DMS79 treated with DMSO at 0.1 percent for 48 hours (cell line): ENCODE results near the gene BZW2.

Experiments used
- DNase-seq: peaks from one replicate; lab custom pipeline; 2025; lab: John Stamatoyannopoulos, UW

Gene BZW2

DNA sequence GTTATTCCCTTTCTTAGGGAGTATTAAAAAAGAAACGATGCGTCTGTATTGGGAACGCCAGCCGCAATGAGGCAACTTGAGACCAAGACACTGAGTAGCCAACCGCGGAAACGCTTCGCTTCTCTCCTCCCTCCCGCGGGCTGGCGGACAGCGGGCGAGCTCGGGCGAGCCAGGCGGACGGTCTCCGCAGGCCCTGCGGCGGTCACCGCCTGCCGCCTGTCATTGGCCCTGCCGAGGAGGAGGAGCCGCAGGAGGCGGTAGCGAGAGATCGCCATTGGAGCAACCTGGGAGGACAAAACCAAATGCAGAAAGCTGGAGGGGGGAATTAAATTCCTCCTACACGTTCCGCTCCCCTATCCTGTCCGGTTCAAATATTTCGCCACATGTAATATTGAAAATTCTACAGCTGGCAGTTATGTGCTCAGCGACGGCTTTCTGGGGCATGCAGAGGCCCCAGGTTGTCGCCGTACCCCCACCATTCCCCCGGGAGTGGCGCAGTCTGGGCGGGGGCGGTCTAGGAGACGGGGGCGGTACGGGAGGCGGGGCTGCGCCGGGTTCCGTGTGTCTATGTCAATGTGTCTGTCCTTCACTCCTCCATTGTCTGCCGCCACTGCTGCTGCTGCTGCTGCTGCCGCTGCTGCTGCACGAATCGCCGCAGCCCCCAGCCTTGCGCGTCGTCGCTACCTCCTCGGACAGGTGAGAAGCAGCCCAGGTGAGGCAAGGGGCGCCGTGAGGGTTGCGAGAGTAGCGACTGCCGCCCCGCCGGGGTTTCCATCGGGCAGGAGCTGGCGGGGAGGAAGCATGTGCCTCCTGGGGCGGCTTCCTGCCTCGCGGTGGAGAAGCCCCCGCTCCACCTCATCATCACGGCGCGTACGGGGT lies at the start of gene BZW2, which contains the start of gene ANKMY2:
Gene BZW2, plus strand, starts transcription at position 589 of the 879 bp plus-strand sequence. CDS start 19,263 bp downstream, outside the sequence.
Gene ANKMY2, minus strand, starts transcription at position 162 of the 879 bp plus-strand sequence. CDS start 181 bp downstream, outside the sequence.
- peak; percentile 88 for DNase-seq

DNA sequence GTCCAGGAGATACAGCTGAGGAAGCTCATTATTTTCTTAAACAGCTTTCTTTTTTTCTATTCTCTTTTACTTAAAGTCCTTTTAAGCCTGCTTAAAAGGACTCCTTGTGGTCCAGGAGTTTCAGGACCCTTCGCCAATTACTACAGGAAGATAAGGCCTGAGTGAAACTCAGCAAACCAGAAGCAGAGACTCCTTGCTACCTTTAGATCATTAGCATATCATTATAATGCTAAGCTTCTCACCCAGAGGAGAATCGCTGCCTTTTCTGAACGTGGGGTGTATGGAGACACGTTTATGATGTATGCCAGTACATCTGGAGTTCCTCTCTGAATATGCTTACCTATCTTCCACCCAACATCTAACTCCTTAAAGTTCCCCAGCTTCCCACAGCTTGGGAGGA lies 48.0 kb upstream of the BZW2 start:
- no peak for DNase-seq

DNA sequence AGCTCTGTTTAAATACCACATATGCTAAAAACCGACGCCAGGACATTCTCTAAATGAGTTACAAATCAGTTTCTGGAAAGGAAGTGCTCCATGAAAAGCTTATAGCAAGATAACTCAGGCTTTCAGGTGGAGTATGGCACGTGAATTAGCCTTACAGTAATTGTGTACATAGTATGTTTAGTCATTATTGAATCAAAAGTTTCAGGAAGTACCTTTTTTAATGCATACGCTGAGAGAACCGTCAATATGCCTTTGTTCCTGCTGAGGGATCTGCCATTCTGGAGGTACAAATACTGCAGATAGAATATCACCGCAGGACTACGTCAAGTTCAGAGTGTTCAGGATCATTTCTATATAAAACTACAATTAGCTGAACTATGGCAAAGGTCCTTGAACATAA lies 46.1 kb upstream of the BZW2 start:
- DNase-seq: no peak

DNA sequence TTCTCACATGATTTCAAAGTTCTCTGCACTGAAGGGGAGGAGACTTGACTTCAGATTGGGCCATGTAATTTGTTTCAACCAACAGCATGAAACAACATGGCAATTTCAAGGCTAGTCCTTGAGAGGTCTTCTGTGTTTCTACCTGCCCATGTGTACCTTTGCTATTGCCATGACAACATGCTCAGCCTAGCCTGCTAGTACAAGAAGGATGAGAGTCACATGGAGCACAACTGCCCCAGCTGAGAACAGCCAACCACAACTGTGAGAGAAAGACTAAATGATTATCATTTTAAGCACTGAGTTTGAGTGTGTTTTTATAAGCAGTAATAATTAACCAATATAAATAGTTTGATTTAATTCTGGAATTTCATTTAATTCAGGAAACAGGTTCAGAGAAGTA lies 42.3 kb upstream of the BZW2 start:
- DNase-seq: no peak

DNA sequence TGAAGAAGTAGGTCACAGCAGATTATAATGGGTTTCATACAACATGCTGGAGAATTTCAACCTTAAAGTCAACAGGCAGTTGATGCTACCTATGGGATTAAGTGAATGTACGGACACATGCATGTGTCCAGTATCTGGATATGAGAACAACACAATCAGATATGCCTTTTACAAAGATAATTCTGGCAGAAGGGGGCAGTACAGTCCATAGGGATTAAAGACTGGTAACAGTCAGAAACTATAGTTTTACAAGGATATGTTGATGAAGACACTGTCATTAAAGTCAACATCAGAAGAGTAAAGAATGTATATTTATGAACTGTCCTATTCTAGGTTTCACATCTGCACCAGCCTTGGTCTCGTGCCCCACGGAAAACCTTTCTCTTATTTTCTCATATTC lies 41.9 kb upstream of the BZW2 start:
- no peak for DNase-seq

DNA sequence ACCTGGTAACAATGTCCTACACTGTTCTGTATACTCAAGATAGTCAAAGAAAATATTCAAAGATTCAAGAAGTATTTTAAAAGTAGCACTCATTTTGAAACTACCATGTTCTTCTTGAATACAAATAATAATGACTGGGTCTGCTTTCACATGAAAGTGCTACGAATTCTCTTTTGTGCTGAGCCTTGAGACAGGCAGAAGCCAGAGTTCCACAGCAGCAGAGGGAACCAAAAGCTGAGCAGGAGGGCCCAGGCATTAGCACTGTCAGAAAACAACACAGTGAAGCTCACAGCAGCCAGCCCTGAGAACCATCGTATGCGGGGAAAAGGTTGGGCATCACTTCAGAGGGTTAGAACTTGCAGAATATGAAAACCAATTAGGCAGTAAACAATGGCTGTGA lies 39.3 kb upstream of the BZW2 start:
- DNase-seq: no peak

DNA sequence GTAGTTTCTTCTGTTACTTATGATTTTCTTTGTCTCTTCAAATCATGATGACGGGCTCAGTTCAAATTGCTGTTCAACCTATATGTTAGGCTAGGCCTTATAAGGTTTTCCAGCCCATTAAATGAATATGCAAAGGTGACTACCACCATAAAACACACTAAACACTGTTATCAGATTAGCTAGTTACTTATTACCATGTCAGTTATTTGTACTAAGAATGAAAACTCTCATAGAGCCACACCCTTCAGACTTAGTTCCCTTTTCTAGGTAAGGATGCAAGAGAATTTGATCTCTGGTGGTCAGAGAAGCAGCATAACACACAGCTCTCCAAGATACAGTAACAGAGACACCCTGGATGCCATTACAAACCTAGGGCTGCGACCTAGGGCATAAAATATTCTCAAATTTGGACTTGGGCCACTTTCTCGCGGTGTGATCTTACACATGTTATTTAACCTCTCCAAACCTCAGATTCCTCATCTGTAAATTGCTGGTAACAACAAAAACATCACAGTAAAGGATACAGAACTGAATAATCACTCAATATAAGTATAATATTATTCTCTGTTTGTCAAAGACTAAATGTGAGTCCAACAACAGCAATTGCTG lies 36.0 kb upstream of the BZW2 start:
- DNase-seq: no peak

DNA sequence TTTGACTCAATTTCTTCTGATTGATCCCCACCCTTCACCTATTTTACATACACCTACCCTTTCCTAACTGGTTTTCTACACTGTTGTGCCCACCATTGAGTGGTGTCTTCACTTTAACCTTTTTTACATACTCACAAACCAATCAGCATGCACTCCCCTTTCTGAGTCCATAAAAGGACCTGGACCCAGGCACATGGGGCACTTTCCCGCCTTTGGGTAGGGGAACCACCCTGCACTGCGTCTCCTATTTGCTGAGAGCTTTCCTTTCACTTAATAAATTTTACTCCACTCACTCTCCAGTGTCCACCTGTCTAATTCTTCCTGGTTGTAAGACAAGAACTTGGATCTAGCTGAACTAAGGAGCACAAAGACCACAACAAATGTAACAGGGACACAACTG lies 34.3 kb upstream of the BZW2 start:
- DNase-seq: no peak

DNA sequence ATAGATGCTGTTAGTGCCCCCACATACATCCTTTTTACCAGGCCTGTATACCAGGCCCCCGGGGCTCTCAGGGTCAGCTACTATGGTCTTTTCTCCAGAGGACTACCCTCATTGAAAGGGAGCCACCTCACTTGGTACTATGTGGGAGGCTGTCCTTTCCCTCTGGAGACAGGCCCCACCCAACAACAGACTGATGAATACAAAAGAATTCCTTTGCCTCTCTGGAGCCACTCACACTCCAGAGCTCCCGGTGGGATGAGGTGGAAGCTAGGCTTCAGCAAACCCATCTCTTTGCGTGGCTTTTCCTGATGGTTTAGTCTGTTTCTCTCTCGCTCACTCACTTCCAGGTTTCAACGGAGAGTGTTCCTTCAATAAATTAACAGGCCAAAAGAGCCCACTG lies 30.8 kb upstream of the BZW2 start:
- no peak for DNase-seq

DNA sequence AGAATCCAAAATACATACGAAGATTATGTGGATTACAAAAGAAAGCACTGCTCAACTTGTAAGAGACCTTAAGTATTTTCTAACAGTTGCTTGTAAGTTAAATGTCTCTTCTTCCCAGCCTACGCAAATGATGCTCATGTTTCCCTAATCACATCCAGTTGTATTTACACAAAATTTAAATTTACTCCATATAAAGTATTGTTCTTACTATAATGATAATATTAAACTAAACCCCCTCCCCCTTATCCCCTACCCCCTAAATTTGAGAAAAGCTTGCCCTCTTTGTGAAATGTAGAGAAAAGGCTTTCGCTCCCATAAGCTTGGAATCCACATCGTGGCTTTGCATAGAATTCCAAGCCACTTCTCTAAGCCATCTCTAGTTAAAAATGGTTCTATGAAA lies 29.9 kb upstream of the BZW2 start:
- DNase-seq: no peak

DNA sequence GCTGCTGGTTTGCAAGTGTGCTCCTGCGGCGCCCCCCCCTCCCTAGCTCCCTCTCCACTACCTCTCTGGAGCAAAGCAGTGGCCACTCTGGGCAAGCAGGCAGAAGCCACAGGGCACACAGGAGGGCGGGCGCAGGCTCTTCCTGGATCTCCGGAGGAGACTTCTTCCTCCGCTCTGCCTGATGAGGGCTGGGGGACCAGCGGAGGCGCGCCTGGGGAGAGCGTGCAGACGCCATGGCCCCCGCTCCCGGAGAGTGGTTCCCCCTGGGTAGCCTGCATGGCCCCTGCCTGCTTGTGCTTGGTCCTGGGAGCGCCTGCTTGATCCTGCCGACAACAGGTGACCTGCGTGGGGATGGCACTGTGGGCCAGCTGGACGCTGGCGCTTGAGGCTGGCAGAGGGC lies 29.4 kb upstream of the BZW2 start:
- no peak for DNase-seq

DNA sequence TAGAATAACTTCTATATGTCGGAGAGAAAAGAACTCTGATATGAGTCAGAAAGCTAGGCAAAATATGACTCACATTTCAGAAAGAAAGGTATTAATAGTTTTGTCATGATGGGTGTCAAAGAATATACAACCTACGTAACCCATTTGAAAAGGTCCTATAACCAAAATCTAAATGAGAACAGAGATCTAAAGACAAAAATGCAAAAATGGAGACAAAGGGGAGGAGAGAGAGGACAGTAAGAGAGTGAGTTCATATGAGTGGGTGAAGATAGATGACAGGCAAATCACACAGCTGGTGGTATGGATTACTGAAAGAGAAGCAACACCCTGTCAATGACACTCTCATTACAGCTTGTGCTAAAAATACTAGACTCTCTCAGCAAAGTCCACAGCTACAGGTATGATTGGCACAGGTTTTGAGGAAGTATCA lies 26.0 kb upstream of the BZW2 start:
- DNase-seq: no peak

DNA sequence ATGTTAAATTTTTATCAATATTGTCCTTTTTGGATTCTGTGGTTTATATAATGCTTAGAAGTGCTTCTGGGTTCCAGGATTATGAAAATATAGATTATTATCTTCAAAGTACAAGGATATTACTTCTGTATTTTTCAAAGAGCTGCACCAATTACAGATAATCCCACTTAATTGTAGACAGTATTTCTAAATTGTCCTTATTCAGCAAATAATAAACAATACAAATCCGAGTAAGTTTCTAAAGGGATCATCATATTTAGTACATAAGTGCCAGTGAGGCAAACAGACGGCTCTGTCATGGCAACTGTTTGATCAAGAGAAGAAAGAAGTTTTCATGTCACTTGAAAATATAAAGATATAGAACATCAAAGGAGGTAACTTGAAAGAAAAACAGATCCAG lies 19.6 kb upstream of the BZW2 start:
- no peak for DNase-seq

DNA sequence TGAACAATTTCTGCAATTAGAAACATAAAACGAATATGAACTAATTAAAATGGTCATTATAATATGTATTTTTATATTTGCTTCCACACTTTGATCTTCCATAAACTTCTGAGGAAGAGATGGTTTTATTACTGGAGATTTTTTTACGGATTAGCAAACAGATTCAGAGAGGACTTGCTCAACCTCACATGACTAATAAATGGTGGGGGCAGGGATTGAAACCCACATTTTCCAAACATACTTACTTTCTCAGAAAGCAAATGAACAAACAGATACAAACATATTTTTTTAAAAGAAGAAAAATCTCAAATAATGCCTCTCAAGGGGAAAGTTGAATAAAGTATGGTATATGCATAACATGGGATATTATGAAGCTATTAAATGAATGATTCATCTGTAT lies 18.7 kb upstream of the BZW2 start:
- no peak for DNase-seq

DNA sequence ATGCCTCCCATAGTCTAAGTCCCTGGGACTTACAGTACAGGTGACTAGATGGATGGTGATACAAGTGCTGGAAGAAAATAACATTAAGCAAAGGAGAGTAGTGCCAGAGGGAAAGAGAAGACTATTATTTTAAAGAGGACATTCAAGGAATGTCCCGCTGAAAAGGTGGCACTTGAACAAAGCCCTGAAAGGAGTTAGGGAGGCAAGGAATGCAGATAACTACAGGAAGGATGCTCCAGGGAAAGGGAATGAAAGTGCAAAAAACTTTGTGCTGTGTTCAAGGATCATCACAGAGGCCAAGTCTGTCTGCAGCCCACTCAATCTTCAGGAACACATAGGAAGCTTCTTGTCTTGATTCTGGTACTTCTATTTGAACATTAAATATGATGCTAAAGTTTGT lies 15.3 kb upstream of the BZW2 start:
- no peak for DNase-seq

DNA sequence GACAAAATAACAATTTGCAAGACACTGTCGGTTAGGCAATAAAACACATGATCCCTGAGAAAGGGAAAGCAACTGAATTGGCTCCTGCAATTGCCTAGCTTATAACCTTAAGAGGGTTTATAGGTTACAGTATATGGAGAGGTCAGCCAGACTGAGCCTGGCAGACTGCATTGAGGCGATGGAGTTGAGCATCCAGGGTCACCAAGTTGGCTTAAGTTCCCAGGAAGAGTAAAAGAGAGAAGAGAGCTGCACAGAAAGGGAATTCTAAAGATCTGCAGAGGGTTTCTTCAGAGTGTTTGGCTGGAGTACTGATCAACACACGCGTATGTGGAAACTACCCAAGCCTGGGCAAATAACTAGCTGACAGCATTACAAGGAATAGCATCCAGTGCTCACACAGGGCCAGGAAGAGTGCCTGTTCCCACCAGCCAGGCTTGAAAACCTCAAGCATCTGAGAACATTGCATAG lies 11.7 kb upstream of the BZW2 start:
- no peak for DNase-seq

DNA sequence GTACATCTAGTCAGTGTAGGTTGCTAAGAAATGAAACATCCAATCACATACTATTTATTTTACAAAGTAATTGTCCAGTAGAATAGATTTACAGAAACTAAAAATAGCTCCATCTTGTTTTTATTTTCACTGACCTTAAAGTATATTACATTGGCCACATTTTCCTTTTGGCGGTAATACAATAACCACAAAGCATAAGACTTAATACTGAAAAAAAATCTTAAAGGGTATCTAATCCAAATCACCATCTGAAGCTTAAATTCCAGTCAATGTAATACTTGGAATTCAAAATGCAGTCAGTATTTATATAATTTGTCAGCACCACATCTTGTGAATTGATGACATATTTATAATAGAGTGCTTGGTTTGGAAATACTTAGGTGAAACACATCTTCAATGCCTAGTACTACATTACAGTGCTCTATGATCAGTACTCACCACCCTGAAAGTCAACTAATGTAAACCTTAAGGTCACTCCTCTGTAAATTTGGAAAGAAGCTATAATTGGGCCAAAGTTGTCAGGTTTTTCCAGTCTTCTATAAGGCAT lies 9.4 kb upstream of the BZW2 start:
- no peak for DNase-seq

DNA sequence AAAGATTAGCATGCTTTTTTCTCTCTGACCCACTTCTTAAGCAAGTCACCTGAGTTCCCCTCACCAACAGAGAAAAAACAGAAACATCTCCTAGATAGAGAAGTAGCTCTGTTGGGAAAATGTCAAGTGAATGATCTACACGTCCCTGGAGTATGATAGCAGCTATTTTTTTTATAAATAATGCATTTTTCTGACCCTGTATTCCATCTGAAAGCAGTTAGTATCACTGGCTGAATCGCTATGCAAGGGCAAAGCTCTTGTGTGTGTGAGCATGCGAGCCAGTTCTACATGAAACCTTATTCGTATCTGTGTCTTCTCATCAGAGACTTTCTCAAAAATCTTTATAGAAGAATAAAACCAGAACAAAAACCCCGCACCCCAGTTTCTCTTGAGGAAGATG lies 8.6 kb upstream of the BZW2 start:
- no peak for DNase-seq

DNA sequence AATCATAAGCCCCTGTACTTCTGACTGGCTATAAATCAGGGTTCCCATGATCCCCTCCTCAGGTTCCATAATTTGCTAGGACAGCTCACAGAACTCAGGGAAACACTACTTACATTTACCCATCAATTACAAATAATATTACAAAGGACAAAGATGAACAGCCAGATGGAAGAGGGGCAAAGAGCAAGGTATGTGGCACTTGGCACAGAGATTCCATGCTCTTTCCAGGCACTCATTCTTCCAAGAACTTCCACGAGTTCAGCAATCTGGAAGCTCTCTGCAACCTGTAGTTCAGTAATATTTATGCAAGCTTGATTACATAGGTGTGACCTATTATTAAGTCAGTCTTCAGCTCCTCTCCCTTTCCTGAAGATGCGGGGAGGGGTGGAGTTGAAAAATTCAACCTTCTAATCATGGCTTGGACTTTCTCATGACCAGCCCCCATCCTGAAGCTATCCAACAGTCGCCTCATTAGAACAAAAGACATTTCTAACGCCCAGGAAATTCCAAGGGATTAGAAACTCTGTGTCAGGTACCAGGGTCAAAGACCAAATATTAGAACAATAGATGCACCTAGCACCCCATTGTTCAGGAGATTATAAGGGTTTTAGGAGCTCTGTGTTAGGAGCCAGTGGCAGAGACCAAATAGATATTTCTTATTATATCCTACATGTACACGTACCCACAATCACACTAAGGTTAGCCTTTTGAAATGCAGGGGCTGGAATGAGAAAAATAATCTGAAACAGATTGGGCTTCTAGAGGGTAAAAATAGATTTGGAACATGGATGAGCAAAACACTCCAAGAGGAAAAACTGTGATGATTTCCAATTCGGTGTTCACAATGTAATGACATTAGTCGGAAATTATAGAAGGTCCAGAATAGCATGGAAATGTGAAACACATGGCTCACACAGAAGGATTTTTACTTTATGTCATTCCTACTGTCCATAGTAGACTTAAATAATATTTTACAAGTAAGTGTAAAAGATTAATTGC lies 7.4 kb upstream of the BZW2 start:
- no peak for DNase-seq

DNA sequence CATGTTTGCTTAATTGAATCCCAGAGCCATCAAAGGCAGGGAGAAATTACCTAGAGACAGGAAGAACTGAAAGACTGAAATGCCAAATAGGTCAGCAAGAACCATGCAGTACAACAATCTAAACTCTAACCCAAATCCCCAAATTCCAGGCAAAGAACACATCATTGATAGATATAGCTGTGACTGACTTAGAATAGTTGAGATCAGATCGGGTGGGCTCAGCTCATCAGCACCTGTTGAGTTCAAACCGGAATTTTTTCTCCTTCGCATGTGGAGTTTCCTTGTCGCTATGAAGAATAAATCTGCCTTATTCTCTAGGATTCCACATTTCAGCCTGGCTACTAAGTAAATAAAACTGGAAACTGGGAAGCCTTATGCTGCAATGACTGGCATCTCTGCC lies 1.8 kb upstream of the BZW2 start:
- DNase-seq: no peak

DNA sequence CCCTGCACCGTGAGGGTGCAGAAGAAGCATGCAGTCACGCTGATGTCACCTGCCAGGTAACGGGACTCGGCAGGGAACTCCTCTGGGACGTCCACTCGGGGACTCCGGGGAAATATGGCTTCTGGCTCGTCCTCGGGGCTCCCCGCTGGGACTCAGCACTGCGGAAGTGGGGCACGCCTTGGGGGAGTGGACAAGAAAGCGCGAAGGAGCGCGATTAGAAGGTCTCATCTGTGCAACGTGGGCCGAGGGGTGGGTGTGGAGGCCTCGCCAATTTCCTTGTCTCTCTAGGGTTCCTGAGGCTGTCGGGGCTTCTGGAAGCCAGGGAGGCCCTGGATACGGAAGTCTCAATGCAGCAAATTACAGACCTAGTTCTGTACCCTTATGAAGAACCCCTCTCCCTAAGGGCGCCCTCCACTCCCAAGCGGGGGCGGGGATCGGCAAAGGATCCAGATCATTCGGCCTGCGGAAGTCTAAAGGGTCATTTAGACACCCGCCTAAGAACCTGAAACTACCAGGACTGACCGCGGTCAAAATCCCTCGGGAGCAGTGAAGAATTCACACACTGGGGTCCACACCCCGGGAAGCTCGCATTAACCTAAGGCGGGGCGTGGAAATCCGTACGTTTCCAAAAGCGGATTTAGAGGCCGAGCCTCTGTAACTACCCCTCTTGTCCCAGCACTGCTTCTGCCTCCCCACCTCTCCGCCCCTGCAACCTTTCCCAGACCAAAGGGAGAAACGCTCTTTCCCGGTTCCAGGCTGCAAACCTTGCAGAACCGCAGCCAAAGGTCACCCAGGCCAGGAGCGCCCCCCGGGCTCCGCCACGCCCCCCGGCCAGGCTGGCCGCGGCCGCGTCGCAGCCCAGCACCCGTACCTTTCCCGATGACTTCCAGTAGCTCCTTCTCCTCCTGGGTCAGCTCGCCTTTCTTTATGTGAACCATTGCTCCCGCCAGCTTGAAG lies 1.1 kb upstream of the BZW2 start:
- peak; percentile 39 for DNase-seq
